K562 (cell line): ENCODE data around the gene ZDHHC16. TPM values are rescaled to one million over a fixed set of nuclear protein-coding genes. Genes with fewer than 3 reads are reported as not detected.

ENCODE experiments used
- CHD1 ChIP-seq: fragments of 200-600 bp; sonication (generic); IDR thresholded peaks from one replicate; pipeline ENCODE4 v1.6.1; 2012; ENCODE audit warnings: mild to moderate bottlenecking, moderate library complexity, low read length, inconsistent platforms
- CTBP1 ChIP-seq: fragments of 450-650 bp; IDR thresholded peaks from 2 replicates; pipeline ENCODE4 v1.6.1; 2016; ENCODE audit warnings: borderline replicate concordance
- EGR1 ChIP-seq: fragments of 450-650 bp; conservative IDR thresholded peaks from 2 replicates; pipeline ENCODE4 v1.6.1; 2017; ENCODE audit warnings: mild to moderate bottlenecking
- EZH2 ChIP-seq: IDR thresholded peaks from 2 replicates; pipeline ENCODE4 v1.6.1; 2012; ENCODE audit warnings: low read depth, mild to moderate bottlenecking, inconsistent platforms, low read length, borderline replicate concordance
- HDAC8 ChIP-seq: fragments of 450-650 bp; IDR thresholded peaks from 2 replicates; pipeline ENCODE4 v1.6.1; 2016; ENCODE audit warnings: mild to moderate bottlenecking, missing genetic modification characterization, moderate library complexity, missing compliant biosample characterization
- HMGN3 ChIP-seq: IDR thresholded peaks from 2 replicates; pipeline ENCODE4 v1.6.1; 2011; ENCODE audit warnings: borderline replicate concordance, low read depth, mild to moderate bottlenecking, mixed read lengths, low read length; ENCODE audit not compliant: insufficient read length; ENCODE audit errors: extremely low read depth
- NFRKB ChIP-seq: fragments of 450-650 bp; IDR thresholded peaks from 2 replicates; pipeline ENCODE4 v1.6.1; 2016; ENCODE audit warnings: low read depth
- PYGO2 ChIP-seq: fragments of 450-650 bp; IDR thresholded peaks from 2 replicates; pipeline ENCODE4 v1.6.1; 2016; ENCODE audit warnings: mild to moderate bottlenecking, missing genetic modification characterization, moderate library complexity, missing compliant biosample characterization
- RBFOX2 ChIP-seq: fragments of 200-400 bp; formaldehyde crosslinking; IDR thresholded peaks from 2 replicates; pipeline ENCODE4 v1.6.1; 2017; ENCODE audit warnings: low read depth, mild to moderate bottlenecking, low read length, moderate library complexity
- ZFX ChIP-seq: sonication (generic); formaldehyde crosslinking; IDR thresholded peaks from 2 replicates; pipeline ENCODE4 v1.8.0; 2022; ENCODE audit warnings: mild to moderate bottlenecking, missing genetic modification reagents, moderate library complexity
- ZNF197 ChIP-seq: fragments of 200-800 bp; sonication (Bioruptor generic); IDR thresholded peaks from 2 replicates; pipeline ENCODE4 v1.6.1; 2016; ENCODE audit warnings: low read depth, missing genetic modification characterization, missing compliant biosample characterization
- ZNF23 ChIP-seq: fragments of 250-450 bp; sonication (Bioruptor Pico); IDR thresholded peaks from 2 replicates; pipeline ENCODE4 v1.4.0; 2020; ENCODE audit warnings: mild to moderate bottlenecking
- ZNF551 ChIP-seq: fragments of 250-450 bp; sonication (Bioruptor Pico); IDR thresholded peaks from 2 replicates; pipeline ENCODE4 v1.5.0; 2021; ENCODE audit warnings: mild to moderate bottlenecking, moderate library complexity
- polyA plus RNA-seq, 8 experiments: library from polyadenylated mRNA; depleted of rRNA in 4 of 8; stranded (reverse) in 5 of 8; unstranded in 3 of 8; fragments of >200 nt; fragmentation: Nextera tagmentation in 2 of 8; fragmentation: Illumina TruSeq in 1 of 8; extraction: Ambion mirVana in 2 of 8; extraction: Trizol in 1 of 8; gene quantifications; 2 replicates each; pipeline versions ENCODE4 v1.2.1 to v1.2.3, GENCODE V29; 2011 to 2014; ENCODE audit warnings: inconsistent platforms in 1 of 8, missing spikeins in 1 of 8
- total RNA-seq, 7 experiments: library from RNA; depleted of rRNA in 6 of 7; stranded (reverse); fragments of >200 nt in 6 of 7; fragmentation: Illumina TruSeq in 2 of 7; extraction: Trizol in 2 of 7; gene quantifications; 2 replicates each; pipeline versions ENCODE4 v1.2.1 to v1.2.3, GENCODE V29; 2011 to 2021; ENCODE audit warnings: low replicate concordance in 1 of 7
- TF ChIP-seq, protein P1 (sequence below): sonication (generic); formaldehyde crosslinking; IDR thresholded peaks from 2 replicates; pipeline ENCODE4 v1.8.1; 2023; ENCODE audit warnings: mild to moderate bottlenecking, missing genetic modification reagents
- TF ChIP-seq, protein P2 (sequence below): fragments of 250-450 bp; sonication (Bioruptor Pico); IDR thresholded peaks from 2 replicates; pipeline ENCODE4 v1.4.0; 2020; ENCODE audit warnings: mild to moderate bottlenecking
- TF ChIP-seq, protein P3 (sequence below): sonication (generic); formaldehyde crosslinking; IDR thresholded peaks from 2 replicates; pipeline ENCODE4 v1.8.0; 2022; ENCODE audit warnings: mild to moderate bottlenecking, missing genetic modification reagents, borderline replicate concordance
- TF ChIP-seq, protein P4 (sequence below): fragments of 250-450 bp; sonication (Bioruptor Pico); IDR thresholded peaks from 2 replicates; pipeline ENCODE4 v1.4.0; 2020

The ZDHHC16 gene
- total and polyA plus RNA-seq, 9 of the 15 experiments (the other 6 are each of a cell fraction or from before 2014, with no cell fraction given): 12.5 to 33.8 (median 21.3) TPM

DNA sequence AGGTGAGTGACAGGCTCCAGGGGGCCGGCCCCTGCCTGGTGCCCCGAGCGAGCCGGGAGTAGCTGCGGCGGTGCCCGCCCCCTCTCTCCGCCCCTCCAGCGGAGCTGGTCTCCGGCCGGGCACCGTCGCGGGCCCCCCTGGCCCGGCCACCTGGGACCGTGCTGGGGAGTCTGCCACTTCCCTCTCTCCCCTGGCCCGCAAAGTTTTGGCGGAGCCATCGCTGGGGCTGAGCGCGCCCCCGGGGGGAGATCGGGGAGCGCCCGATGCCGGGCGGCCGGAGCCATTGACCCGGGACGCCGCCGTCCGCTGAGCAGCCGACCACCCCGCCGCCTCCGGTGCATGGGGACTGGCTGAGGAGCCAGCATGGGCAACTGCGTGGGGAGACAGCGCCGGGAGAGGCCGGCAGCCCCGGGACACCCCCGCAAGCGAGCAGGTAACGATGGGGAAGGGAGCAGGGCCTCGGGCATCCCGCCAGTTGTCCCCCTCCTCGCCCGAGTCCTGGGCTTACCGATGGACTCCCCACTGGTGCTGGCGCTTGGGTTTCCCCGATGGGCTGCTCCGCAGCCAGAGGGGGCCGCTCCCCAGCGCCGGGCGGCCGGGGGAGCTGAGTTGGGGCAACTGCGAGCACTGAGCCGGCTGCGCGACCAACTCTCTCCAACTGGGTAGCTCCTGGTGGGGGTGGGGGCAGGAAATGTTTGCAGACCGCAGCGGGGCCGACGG lies 53.0 kb downstream of the ZDHHC16 start, which contains the start of gene UBTD1 (continued):
- TF ChIP-seq ZFX (CRISPR knock-in tag) (no peak), ZNF551 (CRISPR knock-in tag) (no peak), HDAC8 (no peak), CHD1 (no peak), ZNF23 (no peak), NFRKB (no peak), CTBP1 (no peak; the same call in 1 of the 2 replicates), EZH2 (no peak), EGR1 (peak; percentile 15; the same call in 1 of the 2 replicates), PYGO2 (tag) (no peak), RBFOX2 (no peak), ZNF197 (CRISPR knock-in tag) (no peak), HMGN3 (no peak)
- TF ChIP-seq, protein P1, sequence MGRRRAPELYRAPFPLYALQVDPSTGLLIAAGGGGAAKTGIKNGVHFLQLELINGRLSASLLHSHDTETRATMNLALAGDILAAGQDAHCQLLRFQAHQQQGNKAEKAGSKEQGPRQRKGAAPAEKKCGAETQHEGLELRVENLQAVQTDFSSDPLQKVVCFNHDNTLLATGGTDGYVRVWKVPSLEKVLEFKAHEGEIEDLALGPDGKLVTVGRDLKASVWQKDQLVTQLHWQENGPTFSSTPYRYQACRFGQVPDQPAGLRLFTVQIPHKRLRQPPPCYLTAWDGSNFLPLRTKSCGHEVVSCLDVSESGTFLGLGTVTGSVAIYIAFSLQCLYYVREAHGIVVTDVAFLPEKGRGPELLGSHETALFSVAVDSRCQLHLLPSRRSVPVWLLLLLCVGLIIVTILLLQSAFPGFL (CRISPR knock-in tag): no peak
- TF ChIP-seq, protein P2, sequence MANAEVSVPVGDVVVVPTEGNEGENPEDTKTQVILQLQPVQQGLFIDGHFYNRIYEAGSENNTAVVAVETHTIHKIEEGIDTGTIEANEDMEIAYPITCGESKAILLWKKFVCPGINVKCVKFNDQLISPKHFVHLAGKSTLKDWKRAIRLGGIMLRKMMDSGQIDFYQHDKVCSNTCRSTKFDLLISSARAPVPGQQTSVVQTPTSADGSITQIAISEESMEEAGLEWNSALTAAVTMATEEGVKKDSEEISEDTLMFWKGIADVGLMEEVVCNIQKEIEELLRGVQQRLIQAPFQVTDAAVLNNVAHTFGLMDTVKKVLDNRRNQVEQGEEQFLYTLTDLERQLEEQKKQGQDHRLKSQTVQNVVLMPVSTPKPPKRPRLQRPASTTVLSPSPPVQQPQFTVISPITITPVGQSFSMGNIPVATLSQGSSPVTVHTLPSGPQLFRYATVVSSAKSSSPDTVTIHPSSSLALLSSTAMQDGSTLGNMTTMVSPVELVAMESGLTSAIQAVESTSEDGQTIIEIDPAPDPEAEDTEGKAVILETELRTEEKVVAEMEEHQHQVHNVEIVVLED (CRISPR knock-in tag): no peak
- TF ChIP-seq, protein P3, sequence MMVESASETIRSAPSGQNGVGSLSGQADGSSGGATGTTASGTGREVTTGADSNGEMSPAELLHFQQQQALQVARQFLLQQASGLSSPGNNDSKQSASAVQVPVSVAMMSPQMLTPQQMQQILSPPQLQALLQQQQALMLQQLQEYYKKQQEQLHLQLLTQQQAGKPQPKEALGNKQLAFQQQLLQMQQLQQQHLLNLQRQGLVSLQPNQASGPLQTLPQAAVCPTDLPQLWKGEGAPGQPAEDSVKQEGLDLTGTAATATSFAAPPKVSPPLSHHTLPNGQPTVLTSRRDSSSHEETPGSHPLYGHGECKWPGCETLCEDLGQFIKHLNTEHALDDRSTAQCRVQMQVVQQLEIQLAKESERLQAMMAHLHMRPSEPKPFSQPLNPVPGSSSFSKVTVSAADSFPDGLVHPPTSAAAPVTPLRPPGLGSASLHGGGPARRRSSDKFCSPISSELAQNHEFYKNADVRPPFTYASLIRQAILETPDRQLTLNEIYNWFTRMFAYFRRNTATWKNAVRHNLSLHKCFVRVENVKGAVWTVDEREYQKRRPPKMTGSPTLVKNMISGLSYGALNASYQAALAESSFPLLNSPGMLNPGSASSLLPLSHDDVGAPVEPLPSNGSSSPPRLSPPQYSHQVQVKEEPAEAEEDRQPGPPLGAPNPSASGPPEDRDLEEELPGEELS (CRISPR knock-in tag): no peak
- TF ChIP-seq, protein P4, sequence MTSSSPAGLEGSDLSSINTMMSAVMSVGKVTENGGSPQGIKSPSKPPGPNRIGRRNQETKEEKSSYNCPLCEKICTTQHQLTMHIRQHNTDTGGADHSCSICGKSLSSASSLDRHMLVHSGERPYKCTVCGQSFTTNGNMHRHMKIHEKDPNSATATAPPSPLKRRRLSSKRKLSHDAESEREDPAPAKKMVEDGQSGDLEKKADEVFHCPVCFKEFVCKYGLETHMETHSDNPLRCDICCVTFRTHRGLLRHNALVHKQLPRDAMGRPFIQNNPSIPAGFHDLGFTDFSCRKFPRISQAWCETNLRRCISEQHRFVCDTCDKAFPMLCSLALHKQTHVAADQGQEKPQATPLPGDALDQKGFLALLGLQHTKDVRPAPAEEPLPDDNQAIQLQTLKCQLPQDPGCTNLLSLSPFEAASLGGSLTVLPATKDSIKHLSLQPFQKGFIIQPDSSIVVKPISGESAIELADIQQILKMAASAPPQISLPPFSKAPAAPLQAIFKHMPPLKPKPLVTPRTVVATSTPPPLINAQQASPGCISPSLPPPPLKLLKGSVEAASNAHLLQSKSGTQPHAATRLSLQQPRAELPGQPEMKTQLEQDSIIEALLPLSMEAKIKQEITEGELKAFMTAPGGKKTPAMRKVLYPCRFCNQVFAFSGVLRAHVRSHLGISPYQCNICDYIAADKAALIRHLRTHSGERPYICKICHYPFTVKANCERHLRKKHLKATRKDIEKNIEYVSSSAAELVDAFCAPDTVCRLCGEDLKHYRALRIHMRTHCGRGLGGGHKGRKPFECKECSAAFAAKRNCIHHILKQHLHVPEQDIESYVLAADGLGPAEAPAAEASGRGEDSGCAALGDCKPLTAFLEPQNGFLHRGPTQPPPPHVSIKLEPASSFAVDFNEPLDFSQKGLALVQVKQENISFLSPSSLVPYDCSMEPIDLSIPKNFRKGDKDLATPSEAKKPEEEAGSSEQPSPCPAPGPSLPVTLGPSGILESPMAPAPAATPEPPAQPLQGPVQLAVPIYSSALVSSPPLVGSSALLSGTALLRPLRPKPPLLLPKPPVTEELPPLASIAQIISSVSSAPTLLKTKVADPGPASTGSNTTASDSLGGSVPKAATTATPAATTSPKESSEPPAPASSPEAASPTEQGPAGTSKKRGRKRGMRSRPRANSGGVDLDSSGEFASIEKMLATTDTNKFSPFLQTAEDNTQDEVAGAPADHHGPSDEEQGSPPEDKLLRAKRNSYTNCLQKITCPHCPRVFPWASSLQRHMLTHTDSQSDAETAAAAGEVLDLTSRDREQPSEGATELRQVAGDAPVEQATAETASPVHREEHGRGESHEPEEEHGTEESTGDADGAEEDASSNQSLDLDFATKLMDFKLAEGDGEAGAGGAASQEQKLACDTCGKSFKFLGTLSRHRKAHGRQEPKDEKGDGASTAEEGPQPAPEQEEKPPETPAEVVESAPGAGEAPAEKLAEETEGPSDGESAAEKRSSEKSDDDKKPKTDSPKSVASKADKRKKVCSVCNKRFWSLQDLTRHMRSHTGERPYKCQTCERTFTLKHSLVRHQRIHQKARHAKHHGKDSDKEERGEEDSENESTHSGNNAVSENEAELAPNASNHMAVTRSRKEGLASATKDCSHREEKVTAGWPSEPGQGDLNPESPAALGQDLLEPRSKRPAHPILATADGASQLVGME: no peak
